LNCAP (cell line): ENCODE measurements around the gene GALNT15.

Source experiments
- CTCF ChIP-seq: fragments of 450-650 bp; IDR thresholded peaks from 2 replicates; pipeline ENCODE4 v1.5.1; 2017; ENCODE audit warnings: mild to moderate bottlenecking

The GALNT15 gene

GRCh38 chr3:16145176-16145575, 29.3 kb upstream of the GALNT15 start:
- no peak for TF ChIP-seq CTCF

- TF ChIP-seq CTCF, result no peak
Measured at GRCh38 chr3:16146015-16146730, 28.3 kb upstream of the GALNT15 start.

- no peak for TF ChIP-seq CTCF
Measured at GRCh38 chr3:16147220-16147994, 27.1 kb upstream of the GALNT15 start.

- no peak for TF ChIP-seq CTCF
Measured at GRCh38 chr3:16148213-16148612, 26.3 kb upstream of the GALNT15 start.

- TF ChIP-seq CTCF, result no peak
Measured at GRCh38 chr3:16148783-16149182, 25.7 kb upstream of the GALNT15 start.

GRCh38 chr3:16150285-16150684, 24.2 kb upstream of the GALNT15 start:
- TF ChIP-seq CTCF, result no peak

GRCh38 chr3:16151109-16151508, 23.4 kb upstream of the GALNT15 start:
- no peak for TF ChIP-seq CTCF
